ENCODE data around the gene KLHDC7B.
"Not testable (repeated sequence)": the region's sequence is repeated elsewhere in the genome, so short reads cannot be mapped to it uniquely, and the experiment has no call there.

The KLHDC7B gene

DNA sequence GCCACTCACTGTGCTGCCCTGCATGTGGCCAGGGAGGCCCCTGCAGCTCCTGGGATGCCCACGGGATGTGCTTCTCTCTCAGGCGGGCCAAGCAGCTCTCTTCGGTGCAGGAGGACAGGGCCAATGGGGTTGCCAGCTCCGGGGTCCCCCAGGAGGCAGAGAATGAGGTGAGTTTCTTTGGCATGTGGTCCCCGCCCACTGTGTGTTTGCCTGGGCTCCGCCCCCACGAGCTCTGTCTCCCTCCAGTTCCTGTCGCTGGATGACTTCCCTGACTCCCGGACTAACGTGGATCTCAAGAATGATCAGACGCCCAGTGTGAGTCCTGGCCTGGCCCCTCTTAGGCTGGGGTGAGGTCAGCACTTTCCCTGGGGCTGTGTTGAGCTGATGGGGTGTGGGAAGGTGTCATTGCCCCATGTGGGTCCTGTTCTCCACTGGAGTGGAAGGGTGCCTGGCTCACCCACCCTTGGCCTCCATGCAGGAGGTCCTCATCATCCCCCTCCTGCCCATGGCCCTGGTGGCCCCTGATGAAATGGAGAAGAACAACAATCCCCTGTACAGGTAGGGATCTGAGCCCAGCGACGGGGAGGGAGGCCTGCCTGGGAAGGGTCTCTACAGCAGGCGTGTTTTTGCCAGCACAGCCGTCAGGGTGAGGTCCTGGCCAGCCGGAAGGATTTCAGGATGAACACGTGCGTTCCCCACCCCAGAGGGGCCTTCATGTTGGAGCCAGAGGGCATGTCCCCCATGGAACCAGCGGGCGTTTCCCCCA lies 28.0 kb upstream of the KLHDC7B start:
- no peak for DNase-seq (ENCODE audit: low read depth in 2 of 2)

DNA sequence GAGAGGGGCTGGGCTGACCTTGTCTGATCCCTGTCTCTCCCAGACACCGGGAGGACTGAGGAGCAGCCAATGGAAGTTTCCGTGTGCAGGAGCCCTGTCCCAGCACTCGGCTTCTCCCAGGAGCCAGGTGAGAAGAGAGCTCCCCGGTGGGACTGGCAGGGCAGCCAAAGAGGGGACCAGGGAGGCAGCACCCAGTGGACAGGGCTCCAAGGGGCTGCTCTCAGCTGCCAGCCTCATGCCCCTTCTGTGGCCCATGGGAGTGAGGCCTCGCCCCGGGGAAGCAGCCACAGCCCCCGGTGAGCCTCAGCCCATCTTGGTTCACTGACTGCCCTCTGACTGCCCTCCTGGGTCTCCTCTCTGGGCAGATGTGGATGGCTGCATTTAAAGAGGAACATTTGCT lies 27.1 kb upstream of the KLHDC7B start:
- DNase-seq (ENCODE audit: low read depth in 2 of 2) = no peak

GRCh38 chr22:50519151-50519550 lies 26.5 kb upstream of the KLHDC7B start:
- DNase-seq (ENCODE audit: low read depth in 2 of 2) = no peak

DNA sequence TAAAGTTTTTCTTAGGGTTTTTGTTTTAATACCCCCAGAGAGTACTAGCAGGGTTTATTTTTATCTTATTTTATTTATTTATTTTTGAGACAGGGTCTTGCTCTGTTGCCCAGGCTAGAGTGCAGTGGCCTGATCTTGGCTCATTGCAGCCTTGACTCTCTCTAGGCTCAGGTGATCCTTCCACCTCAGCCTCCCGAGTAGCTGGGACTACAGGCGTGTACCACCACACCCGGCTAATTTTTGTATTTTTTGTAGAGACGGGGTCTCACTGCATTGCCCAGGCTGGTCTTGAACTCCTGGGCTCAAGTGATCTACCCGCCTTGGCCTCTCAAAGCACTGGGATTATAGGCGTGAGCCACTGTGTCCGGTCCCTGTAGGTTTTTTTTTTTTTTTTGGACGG lies 25.5 kb upstream of the KLHDC7B start:
- not testable (repeated sequence) for DNase-seq (ENCODE audit: low read depth in 2 of 2)

DNA sequence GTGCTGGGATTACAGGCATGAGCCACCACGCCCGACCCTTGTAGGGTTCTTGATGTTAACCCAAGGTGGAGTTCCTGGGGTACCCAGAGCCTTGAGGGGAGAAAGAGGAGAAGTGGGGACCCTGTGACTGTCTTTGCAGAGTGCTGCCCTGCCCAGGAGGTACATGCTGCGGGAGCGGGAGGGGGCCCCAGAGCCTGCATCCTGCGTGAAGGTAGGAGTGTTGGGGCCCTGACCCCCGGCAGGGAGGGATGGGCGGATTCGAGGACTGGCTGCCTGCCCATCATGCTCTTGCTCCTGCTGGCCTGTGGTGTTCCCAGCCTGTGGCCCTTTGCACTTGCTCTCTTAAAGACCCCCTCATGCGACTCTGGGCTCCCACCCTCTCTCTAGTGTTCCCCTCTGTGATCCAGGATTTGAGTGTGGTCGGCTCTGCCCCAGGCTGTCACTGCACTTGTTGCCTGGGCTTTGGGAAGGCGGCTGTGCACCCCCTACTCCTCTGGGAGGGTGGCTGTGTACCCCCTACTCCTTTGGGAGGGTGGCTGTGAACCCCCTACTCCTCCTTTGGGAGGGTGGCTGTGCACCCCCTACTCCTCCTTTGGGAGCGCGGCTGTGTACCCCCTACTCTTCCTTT lies 24.8 kb upstream of the KLHDC7B start:
- no peak for DNase-seq (ENCODE audit: low read depth in 2 of 2)

- no peak for DNase-seq (ENCODE audit: low read depth in 2 of 2)
These were observed 24.0 kb upstream of the KLHDC7B start for GRCh38 chr22:50521710-50522109.

- no peak for DNase-seq (ENCODE audit: low read depth in 2 of 2)
These were observed 23.4 kb upstream of the KLHDC7B start for GRCh38 chr22:50522208-50522805.

DNA sequence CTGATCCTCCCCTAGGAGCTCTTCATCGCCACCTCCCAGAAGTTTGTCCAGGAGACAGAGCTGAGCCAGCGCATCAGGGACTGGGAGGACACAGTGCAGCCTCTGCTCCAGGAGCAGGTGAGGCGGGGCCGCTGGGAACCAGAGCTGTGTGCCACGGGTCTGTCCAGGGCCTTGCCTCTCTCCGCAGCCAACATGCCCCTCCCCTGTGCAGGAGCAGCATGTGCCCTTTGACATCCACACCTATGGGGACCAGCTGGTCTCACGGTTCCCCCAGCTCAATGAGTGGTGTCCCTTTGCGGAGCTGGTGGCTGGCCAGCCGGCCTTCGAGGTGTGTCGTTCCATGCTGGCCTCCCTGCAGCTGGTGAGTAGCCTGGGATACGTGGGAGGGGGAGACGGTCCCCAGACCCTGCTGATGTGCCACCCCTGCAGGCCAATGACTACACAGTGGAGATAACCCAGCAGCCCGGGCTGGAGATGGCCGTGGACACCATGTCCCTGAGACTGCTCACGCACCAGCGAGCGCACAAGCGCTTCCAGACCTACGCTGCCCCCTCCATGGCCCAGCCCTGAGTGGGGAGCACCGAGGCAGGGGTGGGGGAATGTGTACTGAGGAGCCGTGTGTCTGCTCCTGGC lies 22.8 kb upstream of the KLHDC7B start:
- no peak for DNase-seq (ENCODE audit: low read depth in 2 of 2)

- no peak for DNase-seq (ENCODE audit: low read depth in 2 of 2)
These were observed 22.3 kb upstream of the KLHDC7B start for GRCh38 chr22:50523458-50523805.

DNA sequence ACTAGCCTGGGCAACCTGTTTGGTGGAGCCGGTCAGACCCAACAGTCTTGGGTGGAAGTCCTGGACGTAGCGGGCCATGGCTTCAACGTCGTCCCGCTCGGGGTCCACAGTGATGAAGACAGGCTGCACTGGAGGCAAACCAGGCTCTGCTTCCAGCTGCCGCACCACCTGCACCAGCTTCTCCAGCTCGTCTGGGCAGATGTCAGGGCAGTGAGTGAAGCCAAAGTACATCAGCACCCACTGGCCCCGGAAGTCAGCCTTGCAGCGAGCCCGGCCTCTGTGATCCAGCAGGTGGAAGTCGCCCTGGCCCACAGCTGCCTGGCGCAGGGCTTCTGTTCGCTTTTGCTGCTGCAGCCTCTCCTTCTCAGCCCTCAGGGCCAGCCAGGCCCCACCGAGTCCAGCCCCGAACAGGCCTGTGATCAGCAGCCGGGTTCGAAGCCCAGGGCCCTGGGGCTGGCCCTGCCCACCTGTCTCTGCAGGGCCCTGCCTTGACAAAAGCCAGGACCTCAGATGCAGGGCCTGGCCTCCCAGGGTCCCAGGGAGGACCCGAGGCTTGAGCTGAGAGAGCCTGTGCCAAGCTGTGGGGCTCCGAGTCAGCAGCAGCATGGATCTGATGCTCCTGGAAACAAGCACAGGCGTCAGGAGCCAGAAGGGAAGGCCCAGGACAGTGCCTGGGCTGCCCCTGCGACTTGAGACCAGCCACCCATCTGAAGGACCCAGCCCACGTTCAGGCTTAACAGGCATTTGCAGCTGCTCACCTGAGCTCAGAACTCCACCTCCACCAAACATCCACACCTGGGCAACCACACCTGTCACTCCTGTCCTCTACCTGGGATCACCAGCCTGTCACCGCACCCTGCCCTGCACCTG lies 21.7 kb upstream of the KLHDC7B start:
- DNase-seq (ENCODE audit: low read depth in 2 of 2) = no peak

GRCh38 chr22:50524676-50525103 lies 21.0 kb upstream of the KLHDC7B start:
- DNase-seq (ENCODE audit: low read depth in 2 of 2) = no peak

GRCh38 chr22:50525104-50525857 lies 20.4 kb upstream of the KLHDC7B start, which contains the start of gene SCO2:
Gene SCO2 (minus strand): TSS chr22:50525598. CDS start chr22:50524411, 1,187 bp downstream.
- peak; percentile 94 to 95 for DNase-seq (ENCODE audit: low read depth in 2 of 2)

GRCh38 chr22:50525858-50526107 lies 19.9 kb upstream of the KLHDC7B start:
- DNase-seq (ENCODE audit: low read depth in 2 of 2) = no peak

- peak; percentile 56 to 62 for DNase-seq (ENCODE audit: low read depth in 2 of 2)
These were observed 19.4 kb upstream of the KLHDC7B start for GRCh38 chr22:50526108-50526833.

DNA sequence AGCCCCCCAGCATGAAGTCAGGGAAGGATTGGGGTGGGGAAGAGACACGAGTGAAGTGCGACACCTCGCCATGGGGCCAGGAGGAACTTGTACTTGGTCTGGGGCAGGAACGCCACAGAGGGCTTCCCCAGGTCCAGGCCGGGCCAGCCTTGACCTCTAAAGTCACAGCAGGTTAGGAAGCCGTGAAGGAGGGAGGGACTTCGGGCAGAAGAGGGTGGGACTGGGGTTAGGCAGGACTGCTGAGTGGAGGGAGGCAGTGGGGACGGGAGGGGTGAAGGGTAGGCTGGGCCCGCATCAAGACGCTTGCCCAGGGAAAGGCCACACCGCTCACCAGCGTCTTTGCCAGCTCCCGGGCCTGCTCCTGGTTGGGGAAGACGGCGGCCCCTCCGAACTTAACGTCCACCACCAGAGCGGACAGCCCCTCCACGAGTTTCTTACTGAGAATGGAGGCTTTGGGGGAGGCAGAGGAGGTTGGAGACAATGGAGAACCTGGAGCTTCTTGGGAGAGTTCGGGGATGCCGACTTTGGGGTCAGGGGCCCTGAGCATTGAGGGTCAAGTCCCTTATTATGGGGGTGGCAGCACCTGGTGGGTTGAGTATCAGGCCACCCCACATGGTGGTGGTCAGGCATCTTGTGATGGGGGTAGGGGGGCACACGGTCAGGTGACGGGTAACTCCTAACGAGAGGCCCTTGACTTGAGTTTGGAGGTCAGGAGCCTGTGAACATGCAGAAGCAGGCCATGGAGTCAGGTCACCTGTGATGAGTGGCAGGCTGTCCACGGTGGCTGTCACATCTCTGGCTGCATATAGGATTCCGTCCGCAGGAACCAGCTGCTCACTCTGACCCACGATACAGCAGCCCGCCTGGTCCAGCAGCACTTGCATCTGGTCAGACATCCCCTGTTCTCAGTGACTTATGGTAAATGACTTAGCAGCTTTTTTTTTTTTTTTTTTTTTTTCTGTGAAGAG lies 18.6 kb upstream of the KLHDC7B start:
- DNase-seq (ENCODE audit: low read depth in 2 of 2) = no peak

DNA sequence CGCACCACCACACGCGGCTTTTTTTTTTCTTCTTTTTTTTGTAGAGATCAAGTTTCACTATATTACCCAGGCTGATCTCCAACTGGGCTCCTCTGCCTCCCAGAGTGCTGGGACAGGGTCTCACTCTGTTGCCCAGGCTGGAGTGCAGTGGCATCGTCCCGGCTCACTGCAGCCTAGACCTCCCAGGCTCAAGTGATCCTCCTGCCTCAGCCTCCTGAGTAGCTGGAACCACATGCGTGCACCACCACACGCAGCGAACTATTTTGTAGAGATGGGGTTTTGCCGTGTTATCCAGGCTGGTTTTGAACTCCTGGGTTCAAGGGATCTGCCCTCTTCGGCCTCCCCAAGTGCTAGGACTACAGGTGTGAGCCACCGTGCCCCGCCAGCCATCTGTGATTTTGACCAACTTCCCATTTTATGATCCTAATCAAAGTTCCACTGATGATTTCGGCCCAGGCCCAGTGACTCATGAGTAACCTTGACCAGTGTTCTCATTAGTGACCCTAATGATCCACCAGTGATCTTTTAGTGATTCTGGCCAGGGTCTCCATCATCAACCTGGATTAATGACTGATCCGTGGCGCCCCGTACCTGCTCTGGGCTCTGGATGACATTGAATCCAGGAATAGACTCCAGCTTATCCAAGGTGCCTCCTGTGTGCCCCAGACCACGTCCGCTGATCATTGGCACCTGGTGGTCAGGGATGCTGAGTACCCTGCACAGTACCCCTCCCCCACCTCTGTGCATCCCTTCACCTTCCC lies 17.6 kb upstream of the KLHDC7B start:
- DNase-seq (ENCODE audit: low read depth in 2 of 2) = no peak

- DNase-seq (ENCODE audit: low read depth in 2 of 2) = no peak
These were observed 16.9 kb upstream of the KLHDC7B start for GRCh38 chr22:50528682-50529415.

GRCh38 chr22:50529416-50529896 lies 16.2 kb upstream of the KLHDC7B start:
- DNase-seq (ENCODE audit: low read depth in 2 of 2) = no peak
